ENCODE measurements around the gene MSMP.

Gene MSMP

GRCh38 chr9:35790385-35791296, 36.6 kb upstream of the MSMP start:
- peak overlapping the region; percentile 26 for H3K9ac ChIP-seq (ENCODE audit: low read length)
- peak overlapping the region; percentile 48 for H3K4me3 ChIP-seq (ENCODE audit: low read length)
- H3K9me3 ChIP-seq (ENCODE audit: control insufficient read depth, low read depth, low read length): no peaks in the 10 kb centered on the region
- peaks cover 7% of the 10 kb centered on the region for H3K27me3 ChIP-seq (ENCODE audit: control insufficient read depth, insufficient read depth, low read length)
- H3K36me3 ChIP-seq (ENCODE audit: control insufficient read depth, low read depth, low read length): no peaks in the 10 kb centered on the region
- peaks cover 12% of the 10 kb centered on the region for H3K4me1 ChIP-seq (ENCODE audit: control insufficient read depth, low read depth, low read length)
- H3K27ac ChIP-seq (ENCODE audit: low read length): no peak overlapping the region

GRCh38 chr9:35790025-35790384, 35.9 kb upstream of the MSMP start:
- Histone ChIP-seq H3K27ac (ENCODE audit: low read length) (no peak overlapping the region), H3K36me3 (ENCODE audit: control insufficient read depth, low read depth, low read length) (no peaks in the 10 kb centered on the region), H3K4me3 (ENCODE audit: low read length) (no peak overlapping the region), H3K27me3 (ENCODE audit: control insufficient read depth, insufficient read depth, low read length) (peaks cover 7% of the 10 kb centered on the region), H3K9me3 (ENCODE audit: control insufficient read depth, low read depth, low read length) (no peaks in the 10 kb centered on the region), H3K4me1 (ENCODE audit: control insufficient read depth, low read depth, low read length) (peaks cover 12% of the 10 kb centered on the region), H3K9ac (ENCODE audit: low read length) (no peak overlapping the region)

- H3K27ac ChIP-seq (ENCODE audit: low read length): no peak overlapping the region
Measured at GRCh38 chr9:35789541-35789940, 35.5 kb upstream of the MSMP start.

GRCh38 chr9:35783418-35783817, 29.3 kb upstream of the MSMP start:
- no peaks in the 10 kb centered on the region for H3K4me1 ChIP-seq (ENCODE audit: control insufficient read depth, low read depth, low read length)
- no peak overlapping the region for H3K4me3 ChIP-seq (ENCODE audit: low read length)
- H3K36me3 ChIP-seq (ENCODE audit: control insufficient read depth, low read depth, low read length): no peaks in the 10 kb centered on the region
- no peaks in the 10 kb centered on the region for H3K9me3 ChIP-seq (ENCODE audit: control insufficient read depth, low read depth, low read length)
- H3K27ac ChIP-seq (ENCODE audit: low read length): no peak overlapping the region
- H3K9ac ChIP-seq (ENCODE audit: low read length): no peak overlapping the region
- no peaks in the 10 kb centered on the region for H3K27me3 ChIP-seq (ENCODE audit: control insufficient read depth, insufficient read depth, low read length)

More at GRCh38 chr9:35789541-35789940, 35.5 kb upstream of the MSMP start:
- peaks cover 12% of the 10 kb centered on the region for H3K4me1 ChIP-seq (ENCODE audit: control insufficient read depth, low read depth, low read length)
- H3K36me3 ChIP-seq (ENCODE audit: control insufficient read depth, low read depth, low read length): no peaks in the 10 kb centered on the region
- no peaks in the 10 kb centered on the region for H3K9me3 ChIP-seq (ENCODE audit: control insufficient read depth, low read depth, low read length)
- peaks cover 7% of the 10 kb centered on the region for H3K27me3 ChIP-seq (ENCODE audit: control insufficient read depth, insufficient read depth, low read length)
- H3K4me3 ChIP-seq (ENCODE audit: low read length): no peak overlapping the region
- H3K9ac ChIP-seq (ENCODE audit: low read length): no peak overlapping the region

- H3K4me3 ChIP-seq (ENCODE audit: low read length): no peak overlapping the region
- H3K9me3 ChIP-seq (ENCODE audit: control insufficient read depth, low read depth, low read length): no peaks in the 10 kb centered on the region
- no peak overlapping the region for H3K27ac ChIP-seq (ENCODE audit: low read length)
- H3K27me3 ChIP-seq (ENCODE audit: control insufficient read depth, insufficient read depth, low read length): no peaks in the 10 kb centered on the region
- peaks cover under 1% of the 10 kb centered on the region for H3K4me1 ChIP-seq (ENCODE audit: control insufficient read depth, low read depth, low read length)
- no peak overlapping the region for H3K9ac ChIP-seq (ENCODE audit: low read length)
- no peaks in the 10 kb centered on the region for H3K36me3 ChIP-seq (ENCODE audit: control insufficient read depth, low read depth, low read length)
Measured at GRCh38 chr9:35781066-35781465, 27.0 kb upstream of the MSMP start.

- H3K4me3 ChIP-seq (ENCODE audit: low read length): no peak overlapping the region
- H3K4me1 ChIP-seq (ENCODE audit: control insufficient read depth, low read depth, low read length): peaks cover 11% of the 10 kb centered on the region
- no peak overlapping the region for H3K27ac ChIP-seq (ENCODE audit: low read length)
- no peaks in the 10 kb centered on the region for H3K36me3 ChIP-seq (ENCODE audit: control insufficient read depth, low read depth, low read length)
- H3K27me3 ChIP-seq (ENCODE audit: control insufficient read depth, insufficient read depth, low read length): no peaks in the 10 kb centered on the region
- no peaks in the 10 kb centered on the region for H3K9me3 ChIP-seq (ENCODE audit: control insufficient read depth, low read depth, low read length)
- H3K9ac ChIP-seq (ENCODE audit: low read length): no peak overlapping the region
Measured at GRCh38 chr9:35778496-35778895, 24.4 kb upstream of the MSMP start.

GRCh38 chr9:35776018-35776417, 21.9 kb upstream of the MSMP start:
- H3K4me3 ChIP-seq (ENCODE audit: low read length): no peak overlapping the region
- no peaks in the 10 kb centered on the region for H3K27me3 ChIP-seq (ENCODE audit: control insufficient read depth, insufficient read depth, low read length)
- H3K27ac ChIP-seq (ENCODE audit: low read length): no peak overlapping the region
- peaks cover 11% of the 10 kb centered on the region for H3K4me1 ChIP-seq (ENCODE audit: control insufficient read depth, low read depth, low read length)
- no peak overlapping the region for H3K9ac ChIP-seq (ENCODE audit: low read length)
- no peaks in the 10 kb centered on the region for H3K9me3 ChIP-seq (ENCODE audit: control insufficient read depth, low read depth, low read length)
- no peaks in the 10 kb centered on the region for H3K36me3 ChIP-seq (ENCODE audit: control insufficient read depth, low read depth, low read length)

- H3K9ac ChIP-seq (ENCODE audit: low read length): no peak overlapping the region
- no peaks in the 10 kb centered on the region for H3K36me3 ChIP-seq (ENCODE audit: control insufficient read depth, low read depth, low read length)
- peaks cover 11% of the 10 kb centered on the region for H3K4me1 ChIP-seq (ENCODE audit: control insufficient read depth, low read depth, low read length)
- no peak overlapping the region for H3K27ac ChIP-seq (ENCODE audit: low read length)
- no peak overlapping the region for H3K4me3 ChIP-seq (ENCODE audit: low read length)
- no peaks in the 10 kb centered on the region for H3K9me3 ChIP-seq (ENCODE audit: control insufficient read depth, low read depth, low read length)
- no peaks in the 10 kb centered on the region for H3K27me3 ChIP-seq (ENCODE audit: control insufficient read depth, insufficient read depth, low read length)
Measured at GRCh38 chr9:35774907-35775635, 21.0 kb upstream of the MSMP start.

- H3K9me3 ChIP-seq (ENCODE audit: control insufficient read depth, low read depth, low read length): no peaks in the 10 kb centered on the region
- no peaks in the 10 kb centered on the region for H3K27me3 ChIP-seq (ENCODE audit: control insufficient read depth, insufficient read depth, low read length)
- H3K27ac ChIP-seq (ENCODE audit: low read length): no peak overlapping the region
- no peaks in the 10 kb centered on the region for H3K36me3 ChIP-seq (ENCODE audit: control insufficient read depth, low read depth, low read length)
- no peak overlapping the region for H3K9ac ChIP-seq (ENCODE audit: low read length)
- no peak overlapping the region for H3K4me3 ChIP-seq (ENCODE audit: low read length)
- peaks cover 11% of the 10 kb centered on the region for H3K4me1 ChIP-seq (ENCODE audit: control insufficient read depth, low read depth, low read length)
Measured at GRCh38 chr9:35771943-35772342, 17.9 kb upstream of the MSMP start.

GRCh38 chr9:35771534-35771933, 17.5 kb upstream of the MSMP start:
- no peaks in the 10 kb centered on the region for H3K9me3 ChIP-seq (ENCODE audit: control insufficient read depth, low read depth, low read length)
- H3K4me3 ChIP-seq (ENCODE audit: low read length): no peak overlapping the region
- no peak overlapping the region for H3K9ac ChIP-seq (ENCODE audit: low read length)
- H3K4me1 ChIP-seq (ENCODE audit: control insufficient read depth, low read depth, low read length): peaks cover 11% of the 10 kb centered on the region
- H3K36me3 ChIP-seq (ENCODE audit: control insufficient read depth, low read depth, low read length): no peaks in the 10 kb centered on the region
- no peak overlapping the region for H3K27ac ChIP-seq (ENCODE audit: low read length)
- no peaks in the 10 kb centered on the region for H3K27me3 ChIP-seq (ENCODE audit: control insufficient read depth, insufficient read depth, low read length)

GRCh38 chr9:35771075-35771433, 17.0 kb upstream of the MSMP start:
- Histone ChIP-seq H3K27me3 (ENCODE audit: control insufficient read depth, insufficient read depth, low read length) (no peaks in the 10 kb centered on the region), H3K36me3 (ENCODE audit: control insufficient read depth, low read depth, low read length) (no peaks in the 10 kb centered on the region), H3K4me3 (ENCODE audit: low read length) (no peak overlapping the region), H3K27ac (ENCODE audit: low read length) (no peak overlapping the region), H3K9me3 (ENCODE audit: control insufficient read depth, low read depth, low read length) (no peaks in the 10 kb centered on the region), H3K4me1 (ENCODE audit: control insufficient read depth, low read depth, low read length) (peaks cover 11% of the 10 kb centered on the region), H3K9ac (ENCODE audit: low read length) (no peak overlapping the region)
